GM23338 (cell line): ENCODE measurements around the gene RRBP1. TPM values are rescaled to one million over a fixed set of nuclear protein-coding genes. Genes with fewer than 3 reads are reported as not detected.
A peak's percentile ranks its signal among the peaks of the same experiment; 100 is the strongest.

Experiments used
- ATAC-seq: fragments of 200-7000 bp; cut with Tn5 transposase; 3 replicates; pipeline ENCODE4 v1.9.1; 2020
- DNase-seq: peaks from one replicate; pipeline ENCODE4 v3.0.0-alpha.2; 2015; ENCODE audit warnings: low spot score
- H2AFZ ChIP-seq: fragments of 200-600 bp; sonication (generic); 2 replicates; pipeline ENCODE4 v1.8.0; 2016; ENCODE audit warnings: antibody characterized with exemption, mild to moderate bottlenecking, moderate library complexity
- H3F3A ChIP-seq: fragments of 200-600 bp; sonication (generic); replicated peaks from 2 replicates; pipeline ENCODE4 v1.8.0; 2017; ENCODE audit warnings: antibody characterized with exemption, mixed run types, low read depth
- H3K27ac ChIP-seq: fragments of 200-600 bp; sonication (generic); 2 replicates; pipeline ENCODE4 v1.6.1; 2016; ENCODE audit warnings: low read depth
- H3K27me3 ChIP-seq: fragments of 200-600 bp; sonication (generic); 2 replicates; pipeline ENCODE4 v1.8.0; 2016; ENCODE audit warnings: mild to moderate bottlenecking, mixed run types, moderate library complexity; ENCODE audit not compliant: insufficient read depth
- H3K36me3 ChIP-seq: fragments of 200-600 bp; sonication (generic); 2 replicates; pipeline ENCODE4 v1.8.0; 2016; ENCODE audit warnings: mild to moderate bottlenecking; ENCODE audit not compliant: insufficient read depth
- H3K4me1 ChIP-seq: fragments of 200-600 bp; sonication (generic); 2 replicates; pipeline ENCODE4 v1.8.0; 2016; ENCODE audit warnings: mild to moderate bottlenecking, moderate library complexity; ENCODE audit not compliant: insufficient read depth
- H3K4me2 ChIP-seq: fragments of 200-600 bp; sonication (generic); 2 replicates; pipeline ENCODE4 v1.7.1; 2017; ENCODE audit warnings: mixed run types
- H3K4me3 ChIP-seq: fragments of 200-600 bp; sonication (generic); 2 replicates; pipeline ENCODE4 v1.6.1; 2016; ENCODE audit warnings: mixed run types
- H3K79me2 ChIP-seq: fragments of 200-600 bp; sonication (generic); replicated peaks from 2 replicates; pipeline ENCODE4 v1.8.0; 2017; ENCODE audit warnings: mild to moderate bottlenecking; ENCODE audit not compliant: insufficient read depth
- H3K9me2 ChIP-seq: fragments of 200-600 bp; sonication (generic); 2 replicates; pipeline ENCODE4 v1.8.0; 2017; ENCODE audit not compliant: insufficient read depth
- H4K20me1 ChIP-seq: fragments of 200-600 bp; sonication (generic); replicated peaks from 2 replicates; pipeline ENCODE4 v1.8.0; 2017; ENCODE audit warnings: mild to moderate bottlenecking; ENCODE audit not compliant: insufficient read depth
- H3K27ac Mint-ChIP-seq: 2 replicates; pipeline ENCODE4 v1.8.0; 2020; ENCODE audit warnings: inconsistent platforms, mild to moderate bottlenecking, moderate library complexity, mixed read lengths
- H3K27me3 Mint-ChIP-seq: 3 replicates; pipeline ENCODE4 v1.8.0; 2022; ENCODE audit warnings: low read depth, mild to moderate bottlenecking, moderate library complexity, mixed read lengths, inconsistent platforms; ENCODE audit not compliant: insufficient read depth, poor library complexity
- H3K36me3 Mint-ChIP-seq: 3 replicates; pipeline ENCODE4 v1.8.0; 2021; ENCODE audit warnings: low read depth, mild to moderate bottlenecking, inconsistent platforms, moderate library complexity, mixed read lengths
- H3K4me1 Mint-ChIP-seq: 3 replicates; pipeline ENCODE4 v1.8.0; 2020; ENCODE audit warnings: mild to moderate bottlenecking, inconsistent platforms, mixed read lengths
- H3K4me3 Mint-ChIP-seq: 3 replicates; pipeline ENCODE4 v1.8.0; 2021; ENCODE audit warnings: moderate library complexity, mild to moderate bottlenecking, inconsistent platforms, mixed read lengths
- H3K9me3 Mint-ChIP-seq: 3 replicates; pipeline ENCODE4 v1.8.0; 2020; ENCODE audit warnings: moderate library complexity, mild to moderate bottlenecking, inconsistent platforms, mixed read lengths
- CREB1 ChIP-seq: fragments of 250-450 bp; sonication (Bioruptor Pico); IDR thresholded peaks from 2 replicates; pipeline ENCODE4 v1.5.0; 2020; ENCODE audit warnings: low read depth, mild to moderate bottlenecking, moderate library complexity
- CTCF ChIP-seq, 2 experiments: fragments of 200-600 bp in 1 of 2; sonication (generic) in 1 of 2; conservative IDR thresholded peaks; 2 replicates each; pipeline versions ENCODE4 v1.5.1 to v1.6.1; 2016 to 2017; ENCODE audit warnings: antibody characterized with exemption in 2 of 2, low read depth in 2 of 2, mild to moderate bottlenecking in 2 of 2, moderate library complexity in 1 of 2
- ETS1 ChIP-seq: IDR thresholded peaks from 2 replicates; pipeline ENCODE4 v1.6.1; 2016; ENCODE audit warnings: antibody characterized with exemption
- EZH2phosphoT487 ChIP-seq: fragments of 200-600 bp; sonication (generic); IDR thresholded peaks from one replicate; pipeline ENCODE4 v1.8.1; 2018; ENCODE audit warnings: antibody characterized with exemption; ENCODE audit not compliant: unreplicated experiment
- NANOG ChIP-seq: IDR thresholded peaks from 2 replicates; pipeline ENCODE4 v1.6.1; 2016; ENCODE audit warnings: antibody characterized with exemption, borderline replicate concordance
- POLR2AphosphoS5 ChIP-seq: IDR thresholded peaks from 2 replicates; pipeline ENCODE4 v1.6.1; 2016; ENCODE audit warnings: antibody characterized with exemption, low read depth
- REST ChIP-seq: IDR thresholded peaks from one replicate; pipeline ENCODE4 v1.6.1; 2018; ENCODE audit warnings: antibody characterized with exemption; ENCODE audit not compliant: unreplicated experiment
- STAT1 ChIP-seq: IDR thresholded peaks from one replicate; pipeline ENCODE4 v1.6.1; 2016; ENCODE audit warnings: antibody characterized with exemption; ENCODE audit not compliant: unreplicated experiment
- ZNF331 ChIP-seq: fragments of 250-450 bp; sonication (Bioruptor Pico); IDR thresholded peaks from 2 replicates; pipeline ENCODE4 v1.5.0; 2020; ENCODE audit warnings: low read depth, mild to moderate bottlenecking, moderate library complexity
- ZNF462 ChIP-seq: fragments of 250-450 bp; sonication (Bioruptor Pico); IDR thresholded peaks from 2 replicates; pipeline ENCODE4 v1.5.0; 2020; ENCODE audit warnings: mild to moderate bottlenecking, moderate library complexity
- polyA plus RNA-seq: library from polyadenylated mRNA; unstranded; fragments of >200 nt; fragmentation: Nextera tagmentation; extraction: Ambion mirVana; gene quantifications from 2 replicates; pipeline ENCODE4 v1.2.1, GENCODE V29; 2016
- total RNA-seq: library from RNA; depleted of rRNA; stranded (reverse); fragments of >200 nt; shearing (Covaris generic); gene quantifications from 2 replicates; pipeline ENCODE4 v1.2.3, GENCODE V29; 2014

RRBP1 gene
- total and polyA plus RNA-seq, 2 experiments from 2014 or later, result 105 to 113 TPM

GRCh38 chr20:17658648-17658993, 23.4 kb downstream of the RRBP1 start (continued):
- TF ChIP-seq ETS1, result no peak
- TF ChIP-seq CTCF (conservative IDR thresholded peaks at IDR 0.05; ENCODE audit: low read depth in 2 of 2), result no peak
- TF ChIP-seq POLR2AphosphoS5, result no peak
- TF ChIP-seq EZH2phosphoT487, result no peak
- TF ChIP-seq STAT1, result no peak
- TF ChIP-seq CREB1 (CRISPR knock-in tag), result no peak
- no peak for TF ChIP-seq ZNF331

- Histone ChIP-seq H2AFZ (no peak overlapping the region), H3K79me2 (peaks cover 82% of the 10 kb centered on the region), H3K4me2 (no peak overlapping the region), H3K36me3 (peaks cover 15% of the 10 kb centered on the region), H3K27me3 (no peaks in the 10 kb centered on the region), H4K20me1 (peaks cover 13% of the 10 kb centered on the region), H3F3A (peaks cover 3% of the 10 kb centered on the region; the same call in 1 of the 2 replicates), H3K4me3 (no peak overlapping the region), H3K4me1 (peaks cover 23% of the 10 kb centered on the region), H3K27ac (peak overlapping the region; percentile 51; the same call in 1 of the 2 replicates), H3K9me2 (no peaks in the 10 kb centered on the region)
- no peak for ATAC-seq
- H3K36me3 Mint-ChIP-seq, result peaks cover 66% of the 10 kb centered on the region
- peaks cover 17% of the 10 kb centered on the region for H3K27me3 Mint-ChIP-seq
- no peak for DNase-seq
- H3K27ac Mint-ChIP-seq, result peak overlapping the region; percentile 51; the same call in 1 of the 2 replicates
- H3K4me1 Mint-ChIP-seq, result peaks cover 46% of the 10 kb centered on the region
- H3K9me3 Mint-ChIP-seq, result peaks cover 28% of the 10 kb centered on the region
- no peak overlapping the region for H3K4me3 Mint-ChIP-seq
- TF ChIP-seq ETS1, result no peak
- no peak for TF ChIP-seq ZNF462 (CRISPR knock-in tag)
- TF ChIP-seq POLR2AphosphoS5, result no peak
- no peak for TF ChIP-seq NANOG
- no peak for TF ChIP-seq REST
Measured at GRCh38 chr20:17657898-17658647, 24.0 kb downstream of the RRBP1 start.
